HG03378 (cell line): Measurements from ENCODE around the gene UBAC2.
"Not testable (repeated sequence)": the region's sequence is repeated elsewhere in the genome, so short reads cannot be mapped to it uniquely, and the experiment has no call there.

ENCODE experiments used
- ATAC-seq: cut with Tn5 transposase; IDR thresholded peaks from one replicate; pipeline ENCODE4 v1.9.1; 2021; ENCODE audit warnings: mild to moderate bottlenecking, moderate library complexity; ENCODE audit not compliant: unreplicated experiment

Gene UBAC2

GRCh38 chr13:99211421-99212035, 10.9 kb downstream of the UBAC2 start:
- ATAC-seq: no peak

- no peak for ATAC-seq
These were observed 13.6 kb downstream of the UBAC2 start for GRCh38 chr13:99214232-99214631.

GRCh38 chr13:99214731-99215130, 14.1 kb downstream of the UBAC2 start:
- no peak for ATAC-seq

- no peak for ATAC-seq
These were observed 14.7 kb downstream of the UBAC2 start for GRCh38 chr13:99215184-99215830.

DNA sequence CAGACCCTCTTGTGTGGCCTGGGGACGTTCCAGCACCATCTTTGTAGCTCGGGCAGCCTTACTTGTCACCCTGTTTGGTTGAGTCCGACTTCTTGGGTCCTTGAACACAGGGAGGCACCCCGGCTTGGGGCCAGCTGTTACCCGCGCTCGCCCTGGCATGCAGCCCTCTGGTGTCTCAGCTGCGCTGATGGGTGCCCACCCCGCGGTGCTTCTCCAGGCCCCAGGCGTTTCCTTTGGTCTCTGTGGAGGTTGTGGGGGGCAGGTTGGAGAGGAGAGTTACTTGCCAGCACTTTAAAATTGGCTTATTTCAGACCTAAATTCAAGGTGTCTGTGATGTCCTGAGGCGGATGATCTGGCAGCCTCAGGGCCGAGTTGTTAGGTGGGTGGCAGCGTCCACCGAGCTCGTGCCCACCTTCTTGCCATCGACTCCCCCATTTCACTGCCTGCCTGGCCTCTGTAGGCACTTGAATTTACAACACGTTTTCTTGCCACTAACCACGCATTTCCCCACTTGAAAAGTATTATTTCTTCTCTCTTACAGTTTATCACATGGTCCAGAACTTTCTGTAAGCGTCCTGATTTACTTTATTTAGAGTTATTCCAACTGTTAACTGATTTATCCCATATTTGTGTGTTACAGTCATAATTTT, 16.9 kb downstream of the UBAC2 start:
- ATAC-seq: no peak

GRCh38 chr13:99218126-99218525, 17.5 kb downstream of the UBAC2 start:
- no peak for ATAC-seq

DNA sequence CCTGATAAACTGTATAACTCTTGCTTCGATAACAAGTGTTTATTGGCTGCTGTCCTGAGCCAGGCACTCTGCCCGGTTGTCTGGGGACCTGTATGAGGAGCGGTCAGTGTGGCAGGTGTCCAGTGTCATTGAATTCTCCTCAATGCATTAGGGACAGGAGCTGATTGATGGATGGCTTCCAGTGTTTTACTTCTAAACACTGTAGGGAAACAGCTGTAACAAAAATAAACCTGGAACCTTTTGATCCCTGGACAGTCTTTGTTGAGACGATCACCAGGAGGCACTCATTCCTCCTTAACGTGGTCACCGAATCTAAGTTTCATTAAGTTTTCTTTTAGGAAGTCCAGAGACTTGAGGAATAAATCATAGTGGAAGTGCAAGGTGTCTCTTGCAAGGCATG, 17.9 kb downstream of the UBAC2 start:
- ATAC-seq: no peak

DNA sequence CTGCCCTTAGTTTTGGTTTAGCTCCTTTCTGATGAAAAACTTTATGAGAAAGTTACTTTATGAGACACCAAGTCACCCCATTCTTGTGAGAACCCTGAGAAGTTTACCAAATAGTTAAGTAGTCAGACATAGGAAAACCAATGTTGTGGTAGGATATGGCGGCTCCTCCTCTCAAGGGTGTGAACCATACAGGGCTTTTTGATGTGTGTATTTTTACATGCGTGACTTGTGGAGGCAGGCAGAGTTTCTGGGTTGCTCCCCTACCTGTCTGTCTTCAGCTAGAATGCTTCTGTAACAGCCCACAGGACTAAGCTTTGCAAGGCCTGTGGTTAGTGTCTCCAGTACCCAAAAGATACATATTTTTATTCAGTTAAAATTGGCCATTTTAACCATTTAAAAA, 18.3 kb downstream of the UBAC2 start:
- peak; percentile 75 for ATAC-seq

- ATAC-seq: no peak
These were observed 19.7 kb downstream of the UBAC2 start for GRCh38 chr13:99220199-99220935.

- no peak for ATAC-seq
These were observed 21.0 kb downstream of the UBAC2 start for GRCh38 chr13:99221567-99222239.

- ATAC-seq: no peak
These were observed 22.9 kb downstream of the UBAC2 start for GRCh38 chr13:99223587-99223986.

DNA sequence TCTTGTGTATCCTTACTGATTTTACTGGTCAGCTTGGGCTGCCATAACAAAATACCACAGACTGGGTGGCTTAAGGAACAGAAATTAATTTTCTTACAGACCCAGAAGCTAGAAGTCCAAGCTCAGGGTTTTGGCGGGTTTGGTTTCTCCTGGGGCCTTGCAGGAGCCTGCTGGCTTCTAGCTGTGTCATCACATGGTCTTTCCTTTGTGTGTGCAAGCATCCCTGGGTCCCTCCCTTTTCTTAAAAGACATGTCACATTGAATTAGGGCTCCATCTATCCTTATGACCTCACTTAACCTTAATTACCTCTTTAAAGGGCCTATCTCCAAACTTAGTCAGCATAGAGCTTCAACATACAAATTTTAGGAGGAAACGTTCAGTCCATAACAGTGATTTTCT, 23.4 kb downstream of the UBAC2 start:
- ATAC-seq: no peak

DNA sequence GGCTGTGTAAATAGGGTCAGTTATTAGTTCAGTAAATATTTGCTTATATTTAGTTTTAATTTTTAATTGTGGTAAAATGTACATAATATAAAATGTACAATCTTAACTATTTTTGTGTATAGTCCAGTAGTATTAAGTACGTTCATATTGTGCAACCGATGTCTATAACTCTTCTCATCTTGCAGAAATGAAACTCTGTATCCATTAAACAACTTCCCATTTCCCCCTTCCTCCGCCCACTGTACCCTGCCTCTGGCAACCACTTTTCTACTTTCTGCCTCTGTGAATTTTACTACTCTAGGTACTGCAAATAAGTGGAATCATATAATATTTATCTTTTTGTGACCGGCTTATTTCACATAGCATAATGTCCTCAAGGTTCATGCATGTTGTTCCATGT, 24.4 kb downstream of the UBAC2 start:
- no peak for ATAC-seq

DNA sequence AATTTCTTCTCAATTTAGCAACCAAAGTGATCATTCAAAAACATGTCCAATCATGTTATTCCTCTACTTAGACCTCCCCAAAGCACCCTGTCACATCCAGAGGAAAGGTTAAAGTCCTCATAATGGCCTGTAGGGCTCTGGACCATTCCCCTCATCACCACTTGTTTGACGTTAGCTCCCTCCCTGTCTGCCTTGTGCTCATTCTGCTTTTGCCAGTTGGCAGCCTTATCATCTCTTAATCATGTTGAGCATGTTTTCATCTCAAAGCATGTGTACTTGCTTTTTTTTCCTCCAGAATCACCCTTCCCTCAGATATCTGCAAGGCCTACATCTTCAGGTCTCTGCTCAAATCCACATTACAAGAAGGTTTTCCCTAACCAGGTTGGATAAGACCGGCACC, 25.9 kb downstream of the UBAC2 start:
- no peak for ATAC-seq

DNA sequence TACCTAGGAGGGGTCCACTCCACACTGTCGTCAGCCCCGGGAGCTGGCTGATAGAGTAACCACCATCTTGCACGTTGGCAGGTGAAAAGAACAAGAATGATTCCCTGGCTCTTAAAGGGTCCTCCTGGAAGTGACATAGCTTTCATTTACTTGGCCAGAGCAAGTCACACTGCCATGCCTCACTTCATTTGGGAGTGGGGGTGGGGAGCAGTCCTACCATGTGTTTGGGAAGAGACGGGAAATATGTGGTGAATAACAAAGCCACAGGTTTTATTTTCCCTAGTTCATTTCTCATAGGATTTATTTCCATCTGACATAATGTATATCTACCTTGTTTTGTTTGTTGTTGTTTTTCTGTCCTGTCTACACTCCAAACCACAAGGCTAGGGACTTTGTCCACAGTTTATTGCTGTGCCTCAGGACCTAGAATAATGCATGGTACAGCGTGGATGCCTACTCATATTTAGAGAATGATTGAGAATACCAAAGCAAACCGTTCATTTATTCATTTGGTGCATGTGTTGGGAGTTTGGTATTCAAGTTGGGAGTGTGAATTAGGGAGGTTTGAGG, 26.8 kb downstream of the UBAC2 start:
- ATAC-seq: no peak

DNA sequence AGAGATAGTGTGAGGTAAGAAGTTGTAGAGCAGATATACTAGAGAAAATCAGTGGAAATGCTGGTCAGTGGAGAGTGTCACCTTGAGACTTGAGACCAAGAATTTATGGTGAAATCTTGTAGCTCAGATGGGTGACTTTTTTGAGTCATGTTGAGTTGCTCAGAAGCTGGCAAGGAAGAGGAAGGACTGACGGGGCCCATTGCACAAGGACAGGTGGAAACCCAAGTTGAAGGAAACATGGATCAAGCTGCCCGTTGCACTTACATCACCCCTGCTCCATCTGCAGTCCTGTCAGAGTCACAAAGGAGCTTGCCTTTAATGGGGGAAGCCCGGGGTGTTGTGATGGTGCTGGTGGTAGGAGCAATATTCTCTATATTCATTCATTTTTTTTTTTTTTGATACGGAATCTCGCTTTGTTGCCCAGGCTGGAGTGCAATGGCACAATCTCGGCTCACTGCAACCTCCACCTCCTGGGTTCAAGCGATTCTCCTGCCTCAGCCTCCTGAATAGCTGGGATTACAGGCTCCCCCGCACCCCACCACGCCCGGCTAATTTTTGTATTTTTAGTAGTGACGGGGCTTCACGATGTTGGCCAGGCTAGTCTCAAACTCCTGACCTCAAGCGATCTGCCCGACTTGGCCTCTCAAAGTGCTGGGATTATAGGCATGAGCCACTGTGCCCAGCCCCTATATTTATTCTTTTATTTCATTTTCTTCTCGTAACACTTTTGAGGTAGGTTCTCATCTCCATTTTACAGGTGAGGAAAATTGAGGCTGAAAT, 27.4 kb downstream of the UBAC2 start:
- no peak for ATAC-seq

GRCh38 chr13:99228737-99229691, 28.4 kb downstream of the UBAC2 start:
- ATAC-seq: peak; percentile 93

DNA sequence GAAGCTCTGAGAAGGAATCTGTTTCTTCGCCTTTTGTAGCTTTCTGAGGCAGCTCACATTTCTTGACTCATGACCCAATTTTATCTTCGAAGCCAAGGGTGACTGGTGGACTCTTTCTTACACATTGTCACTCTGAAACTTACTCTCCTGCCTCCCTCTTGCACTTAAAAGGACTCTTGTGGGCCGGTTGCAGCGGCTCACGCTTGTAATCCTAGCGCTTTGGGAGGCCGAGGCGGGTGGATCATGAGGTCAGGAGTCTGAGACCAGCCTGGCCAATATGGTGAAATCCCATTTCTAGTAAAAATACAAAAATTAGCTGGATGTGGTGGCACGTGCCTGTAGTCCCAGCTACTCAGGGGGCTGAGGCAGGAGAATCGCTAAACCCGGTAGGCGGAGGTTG, 29.9 kb downstream of the UBAC2 start:
- not testable (repeated sequence) for ATAC-seq

GRCh38 chr13:99230991-99231390, 30.3 kb downstream of the UBAC2 start:
- ATAC-seq: no peak
